Hindlimb muscle (tissue), 1 donor: Measurements from ENCODE around the gene ZNF180. TPM values are rescaled to one million over a fixed set of nuclear protein-coding genes. Genes with fewer than 3 reads are reported as not detected.
"Not testable (repeated sequence)": the region's sequence is repeated elsewhere in the genome, so short reads cannot be mapped to it uniquely, and the experiment has no call there.

Experiments
- DNase-seq: peaks from one replicate; pipeline ENCODE4 v3.0.0-alpha.2; 2013
- polyA plus RNA-seq: library from polyadenylated mRNA; unstranded; fragments of 120-200 nt; gene quantifications from one replicate; pipeline ENCODE4 v1.2.1, GENCODE V29; 2013; ENCODE audit not compliant: insufficient read length

Gene ZNF180
- polyA plus RNA-seq, 1 donor: 6.9 TPM

- no peak for DNase-seq
Measured at GRCh38 chr19:44496711-44497110, 3.6 kb downstream of the ZNF180 start.

- no peak for DNase-seq
Measured at GRCh38 chr19:44476559-44477408, 23.5 kb downstream of the ZNF180 start.

GRCh38 chr19:44468730-44469129, 31.6 kb downstream of the ZNF180 start:
- DNase-seq: not testable (repeated sequence)

GRCh38 chr19:44462600-44463286, 37.6 kb downstream of the ZNF180 start:
- not testable (repeated sequence) for DNase-seq

GRCh38 chr19:44456016-44456415, 44.3 kb downstream of the ZNF180 start:
- DNase-seq: not testable (repeated sequence)

GRCh38 chr19:44455100-44455499, 45.2 kb downstream of the ZNF180 start:
- no peak for DNase-seq

- no peak for DNase-seq
Measured at GRCh38 chr19:44452367-44452766, 48.0 kb downstream of the ZNF180 start.

- DNase-seq: no peak
Measured at GRCh38 chr19:44451687-44452086, 48.6 kb downstream of the ZNF180 start.

GRCh38 chr19:44447916-44448674, 52.2 kb downstream of the ZNF180 start, which contains the start of gene ZNF229:
Gene ZNF229 (minus strand): TSS chr19:44448472. CDS start chr19:44442847, 5,625 bp downstream.
- peak; percentile 77 for DNase-seq

- DNase-seq: no peak
Measured at GRCh38 chr19:44438441-44438840, 61.9 kb downstream of the ZNF180 start.

GRCh38 chr19:44435441-44435840, 64.9 kb downstream of the ZNF180 start:
- DNase-seq: no peak

- DNase-seq: no peak
Measured at GRCh38 chr19:44430956-44431355, 69.4 kb downstream of the ZNF180 start.

Other genes starting within 250 kb of the ZNF180 start
- gene ZNF233, start 240.6 kb downstream of the ZNF180 start, polyA plus RNA-seq: 3.1 TPM
- gene ZNF235, start 195.5 kb downstream of the ZNF180 start, polyA plus RNA-seq: 7.6 TPM
- gene ZNF112, start 143.8 kb downstream of the ZNF180 start, polyA plus RNA-seq: 4.9 TPM
- gene ZNF285, start 98.9 kb downstream of the ZNF180 start, polyA plus RNA-seq: 7.8 TPM
- gene ZNF229, start 52.0 kb downstream of the ZNF180 start, polyA plus RNA-seq: 5.3 TPM
- gene CEACAM20, start 29.2 kb upstream of the ZNF180 start, polyA plus RNA-seq: not detected
- gene IGSF23, start 113.0 kb upstream of the ZNF180 start, polyA plus RNA-seq: not detected
- gene PVR, start 143.4 kb upstream of the ZNF180 start, polyA plus RNA-seq: 24.6 TPM
- gene CEACAM19, start 171.0 kb upstream of the ZNF180 start, polyA plus RNA-seq: 11.7 TPM
- gene CEACAM16, start 198.6 kb upstream of the ZNF180 start, polyA plus RNA-seq: 1.0 TPM
- 20.0 TPM for gene BCL3, start 248.2 kb upstream of the ZNF180 start, polyA plus RNA-seq